ENCODE measurements around the gene TGFBRAP1.
A peak's percentile ranks its signal among the peaks of the same experiment; 100 is the strongest.

Gene TGFBRAP1

DNA sequence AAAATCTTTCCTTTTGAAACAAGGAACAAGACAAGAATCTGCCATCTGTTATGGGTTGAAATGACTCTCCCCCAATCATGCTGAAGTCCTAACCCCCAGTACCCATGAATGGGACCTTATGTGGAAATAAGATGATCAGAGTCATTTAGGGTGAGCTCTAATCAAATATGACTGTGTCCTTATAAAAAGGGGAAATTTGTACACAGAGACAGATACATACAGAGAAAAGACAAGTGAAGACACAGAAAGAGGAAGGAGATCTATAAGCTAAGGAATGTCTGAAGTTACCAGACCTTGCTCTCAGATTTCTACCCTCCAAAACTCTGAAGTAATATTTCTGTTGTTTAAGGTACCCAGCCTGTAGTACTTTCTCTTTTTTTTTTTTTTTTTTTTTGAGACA, 15.7 kb downstream of the TGFBRAP1 start:
- DNase-seq, result no peak

DNA sequence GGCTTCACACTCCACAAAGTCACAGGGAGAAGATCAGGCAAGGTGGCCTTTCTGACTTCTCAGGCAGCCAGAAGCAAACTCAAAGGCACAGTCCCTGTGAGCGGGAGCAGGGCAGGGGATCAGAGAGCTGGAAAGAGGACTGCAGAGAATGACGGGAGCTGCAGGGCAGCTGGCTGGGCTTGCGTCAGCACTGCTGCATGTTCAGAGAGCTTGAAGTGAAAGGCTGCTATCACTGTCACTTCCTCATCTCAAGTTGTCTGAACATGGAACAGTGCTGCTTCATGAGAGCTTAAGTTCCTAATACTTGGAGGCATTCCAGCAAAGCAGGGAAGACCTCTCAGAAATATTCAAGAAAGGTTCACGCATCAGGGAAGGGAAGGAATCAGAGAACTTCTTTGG, 20.4 kb downstream of the TGFBRAP1 start:
- no peak for DNase-seq

DNA sequence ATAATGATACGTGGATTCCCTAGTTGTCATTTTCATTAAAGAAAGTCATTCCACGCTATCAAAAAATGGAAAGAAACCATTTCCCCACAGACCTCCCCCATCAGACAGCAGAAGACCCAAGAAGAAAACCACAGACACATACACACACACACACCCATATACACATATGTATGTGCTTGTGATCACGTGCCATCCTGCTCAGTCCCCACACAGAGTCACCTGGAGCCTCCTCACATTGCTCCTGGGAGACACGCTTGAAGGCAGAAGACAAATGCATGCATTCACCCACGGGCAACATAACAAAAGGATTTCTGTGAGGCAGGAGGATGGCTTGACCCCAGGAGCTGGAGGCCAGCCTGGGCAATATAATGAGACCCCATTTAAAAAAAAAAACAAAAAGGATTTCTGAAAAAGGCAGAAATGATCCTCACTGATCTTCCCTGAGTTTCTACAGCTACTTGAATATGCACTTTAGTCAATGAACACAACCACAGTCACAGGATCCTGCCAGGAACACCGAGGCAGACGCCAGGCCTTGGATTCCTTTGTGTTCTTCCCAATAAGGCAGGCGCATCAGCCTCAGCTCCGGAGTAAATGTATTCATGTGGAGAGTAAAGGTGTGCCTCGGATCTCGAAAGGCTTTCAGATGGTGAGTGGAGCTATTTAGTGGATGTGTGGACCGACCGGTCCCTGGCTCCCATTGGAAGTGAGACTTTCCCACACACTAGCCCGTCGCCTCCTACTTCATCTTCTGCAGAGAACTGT, 21.0 kb downstream of the TGFBRAP1 start:
- DNase-seq, result peak in 1 of 3 experiments; percentile 17

DNA sequence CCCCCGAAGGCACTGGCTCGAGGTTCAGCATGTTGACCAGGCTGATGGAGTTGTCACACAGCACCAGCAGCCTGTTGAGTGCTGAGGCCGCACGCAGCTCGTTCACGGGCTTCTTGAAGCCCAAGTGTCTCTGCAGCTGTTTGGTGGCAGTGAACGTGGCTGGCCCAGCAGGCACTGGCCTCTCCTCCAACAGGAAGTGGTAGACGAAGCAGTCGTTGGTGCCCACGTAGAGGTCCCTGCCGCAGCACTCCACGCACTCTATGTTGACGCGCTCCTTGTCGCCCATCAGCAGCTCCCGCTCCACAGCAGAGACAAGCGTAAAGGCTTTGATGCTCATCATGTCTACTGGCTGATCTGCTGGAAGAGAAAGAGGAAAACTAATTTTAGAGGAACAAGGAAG, 21.6 kb downstream of the TGFBRAP1 start:
- DNase-seq, result no peak

DNA sequence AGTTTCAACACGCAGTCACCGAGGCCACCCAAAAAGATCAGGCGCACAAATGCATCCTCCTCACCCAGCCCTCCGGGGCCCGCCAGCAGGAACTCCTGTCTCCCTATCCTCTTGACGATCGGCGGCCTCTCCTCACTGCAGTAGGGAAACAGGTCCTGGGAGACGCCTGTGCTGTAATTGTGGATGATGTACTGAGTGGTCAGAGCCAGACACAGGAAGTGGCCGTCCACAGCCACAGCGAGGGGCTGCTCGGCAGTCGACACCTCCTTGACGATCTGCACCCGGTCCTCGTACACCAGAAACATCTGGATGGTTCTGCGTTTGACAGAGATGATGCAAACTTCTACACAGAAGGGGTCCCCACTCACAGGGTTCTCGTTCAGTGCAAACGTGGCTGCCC, 22.0 kb downstream of the TGFBRAP1 start:
- DNase-seq, result no peak

DNA sequence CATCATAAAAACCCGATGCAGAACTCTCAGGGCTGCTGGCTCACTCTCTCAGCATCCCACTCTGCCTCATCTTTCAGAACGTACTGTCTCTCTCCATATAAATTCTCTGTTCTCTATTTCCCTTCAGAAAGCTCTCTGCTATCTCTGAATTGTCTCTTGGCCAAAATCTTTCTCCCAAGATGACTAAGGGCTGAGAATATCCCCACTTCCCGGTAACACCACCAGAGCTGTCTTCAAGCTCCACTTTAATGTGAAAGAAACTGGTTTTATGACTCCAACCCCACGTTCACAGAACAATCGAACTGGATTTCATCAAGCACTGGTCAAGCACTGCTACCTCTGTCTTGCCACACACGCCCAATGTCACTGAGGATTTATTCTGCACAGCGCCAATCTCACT, 22.4 kb downstream of the TGFBRAP1 start:
- DNase-seq, result no peak

DNA sequence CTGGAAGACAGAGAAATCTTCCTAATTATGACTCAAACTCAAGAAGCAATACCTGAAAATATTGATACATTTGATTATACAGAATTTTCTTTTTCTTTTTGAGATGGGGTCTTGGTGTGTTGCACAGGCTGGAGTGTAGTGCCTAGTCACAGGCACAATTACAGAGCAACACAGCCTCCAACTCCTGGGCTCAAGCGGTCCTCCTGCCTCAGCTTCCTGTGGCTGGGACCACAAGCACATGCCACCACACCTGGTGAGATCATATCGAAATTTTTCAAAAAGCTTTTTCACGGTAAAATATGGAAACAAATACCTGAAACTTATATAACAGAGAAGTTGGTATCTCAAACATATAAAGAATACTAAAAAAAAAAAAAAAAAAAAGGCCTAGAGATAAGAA, 27.9 kb downstream of the TGFBRAP1 start:
- DNase-seq, result no peak

DNA sequence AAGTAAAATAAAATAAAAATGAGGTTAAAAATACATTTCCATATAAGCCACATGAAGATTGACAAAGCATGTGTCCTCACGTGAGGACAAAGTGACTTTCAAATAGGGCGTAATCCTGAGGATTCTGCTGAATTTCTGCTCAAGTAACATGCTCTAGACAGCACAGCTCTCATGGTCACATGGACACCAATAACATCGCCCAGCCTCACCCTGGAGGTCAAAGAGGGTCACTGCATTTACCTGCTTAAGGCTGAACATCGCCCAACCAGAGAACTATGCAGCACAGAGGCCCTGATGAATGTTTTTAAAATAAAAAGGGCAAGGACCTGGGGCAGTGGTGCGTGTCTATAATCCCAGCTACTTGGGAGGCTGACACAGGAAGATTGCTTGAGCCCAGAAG, 30.2 kb downstream of the TGFBRAP1 start:
- DNase-seq, result no peak

DNA sequence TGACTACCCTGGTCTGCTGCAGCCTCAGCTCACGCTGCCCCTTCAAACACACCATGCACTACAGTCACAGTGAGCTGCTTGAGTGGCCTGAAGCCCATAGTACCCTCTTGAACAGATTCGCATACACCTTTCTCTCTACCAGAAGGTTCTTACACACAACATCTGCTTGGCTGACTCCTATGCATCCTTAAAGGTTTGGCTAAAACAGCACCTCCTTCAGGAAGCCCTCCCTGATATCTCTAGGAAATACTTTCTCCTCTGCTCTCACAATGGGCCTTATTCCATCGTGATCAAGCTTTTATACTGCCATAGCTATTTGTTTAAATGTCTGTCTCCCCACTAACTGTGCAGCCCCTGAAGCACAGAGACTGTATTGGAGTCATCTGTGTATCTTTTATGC, 31.5 kb downstream of the TGFBRAP1 start:
- no peak for DNase-seq

DNA sequence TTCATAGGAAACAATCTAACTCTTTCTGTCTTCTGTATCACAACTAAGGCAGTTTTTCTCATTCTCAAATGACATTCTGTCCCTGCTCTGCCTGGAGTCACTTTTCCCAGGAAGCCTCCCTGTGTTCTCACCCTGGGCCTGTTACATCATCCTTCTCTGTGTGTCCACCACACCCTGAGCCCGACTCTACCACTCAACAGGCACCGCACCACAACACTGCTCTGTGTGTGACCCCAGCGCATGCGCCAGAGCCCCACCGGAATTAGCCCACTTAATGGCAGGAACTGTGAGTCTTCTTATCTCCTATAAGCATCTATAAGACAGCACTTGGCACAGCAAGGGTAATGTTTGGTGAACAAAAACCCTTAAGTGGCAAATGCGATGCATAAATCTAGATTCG, 32.3 kb downstream of the TGFBRAP1 start:
- no peak for DNase-seq

DNA sequence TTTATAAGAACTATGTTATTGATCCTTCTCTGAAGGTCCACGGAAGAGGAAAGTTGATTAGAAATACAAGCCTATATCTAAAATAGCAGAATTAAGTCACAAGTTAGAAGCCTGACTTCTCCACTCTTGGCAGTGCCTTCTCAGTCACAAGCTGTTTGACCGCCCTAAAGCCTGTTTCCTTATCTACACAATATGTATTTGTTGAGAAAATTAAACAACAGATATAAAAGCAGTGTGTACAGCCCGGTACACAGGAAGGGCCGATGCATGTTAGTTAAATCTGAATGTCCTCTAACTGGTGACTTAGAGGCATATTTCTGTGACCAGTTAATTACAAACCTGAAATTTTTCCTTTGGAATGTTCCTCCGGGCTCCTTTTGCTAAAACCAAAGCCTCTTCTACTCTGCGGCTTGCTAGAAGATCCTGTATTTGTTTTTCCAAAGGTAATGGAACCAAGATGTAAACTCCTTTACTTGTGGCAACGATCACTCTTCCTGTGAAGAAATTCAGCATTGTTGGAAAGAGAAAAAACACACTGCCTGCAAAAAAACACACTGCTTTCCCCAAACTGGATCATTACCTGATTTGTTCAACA, 33.4 kb downstream of the TGFBRAP1 start:
- no peak for DNase-seq

DNA sequence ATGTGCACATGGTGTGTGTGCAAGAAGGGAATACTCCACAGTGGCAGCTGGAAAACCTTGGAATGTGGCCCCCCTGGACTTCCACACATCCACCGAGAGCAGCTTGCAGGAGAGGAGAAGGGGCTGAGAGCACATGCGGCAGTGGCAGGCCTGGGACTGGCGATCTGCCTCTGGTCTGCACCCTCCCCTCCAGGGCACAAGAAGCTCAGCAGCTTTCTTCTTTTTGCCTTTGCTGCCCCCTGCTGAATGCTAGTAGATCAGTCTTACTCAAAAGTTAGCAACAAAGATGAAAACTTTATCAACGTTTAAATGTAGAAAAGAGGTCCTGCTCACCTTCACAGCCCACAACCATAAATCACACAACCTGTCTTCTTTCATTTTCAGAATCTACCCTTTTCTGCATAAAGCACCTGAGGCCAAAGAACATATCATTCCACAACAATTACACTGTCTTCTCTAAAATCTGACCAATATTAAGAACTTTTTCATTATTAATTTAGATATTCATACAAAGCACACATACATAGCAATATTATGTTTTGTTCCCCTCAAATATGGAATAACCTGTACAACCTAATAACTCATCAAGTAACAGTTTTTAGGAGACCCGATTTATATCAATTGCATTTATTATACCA, 34.6 kb downstream of the TGFBRAP1 start:
- peak in 1 of 3 experiments; percentile 48 for DNase-seq

DNA sequence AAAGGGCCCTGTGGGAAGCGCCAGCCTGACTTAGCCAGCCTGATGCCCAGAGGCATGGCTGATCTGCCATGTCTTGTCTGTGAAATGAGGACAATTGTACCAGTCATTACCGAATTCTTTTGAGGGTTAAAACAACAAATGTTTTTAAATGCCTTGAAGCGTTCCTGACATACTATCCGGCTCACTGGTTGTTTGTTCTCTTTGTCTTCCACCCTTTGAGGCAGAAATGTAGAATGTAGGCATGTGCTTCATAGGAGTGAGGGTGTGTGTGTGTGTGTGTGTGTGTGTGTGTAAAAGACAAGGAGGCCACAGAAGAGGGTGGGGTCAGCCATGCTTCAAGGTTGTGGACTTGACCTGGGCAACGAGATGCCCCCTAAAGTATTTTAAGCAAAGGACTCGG, 35.5 kb downstream of the TGFBRAP1 start:
- no peak for DNase-seq

DNA sequence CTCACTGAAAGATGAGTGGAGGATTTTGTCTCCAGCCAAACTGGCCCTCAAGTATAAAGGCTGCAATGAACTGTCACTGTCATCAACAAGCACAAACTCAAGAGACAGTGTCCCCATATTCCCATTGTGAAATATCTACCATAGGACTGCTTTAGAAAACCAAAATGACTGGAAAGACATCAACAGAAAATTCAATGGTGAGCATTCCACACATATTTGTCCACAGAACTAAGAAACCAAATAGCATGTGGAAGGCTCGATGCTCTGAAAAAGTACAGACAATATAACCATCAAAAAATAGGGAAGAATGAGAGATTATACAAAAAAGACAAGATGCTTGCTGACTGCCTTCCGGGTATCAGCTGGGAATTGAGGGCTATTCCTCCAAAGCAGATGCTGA, 37.6 kb downstream of the TGFBRAP1 start:
- no peak for DNase-seq

DNA sequence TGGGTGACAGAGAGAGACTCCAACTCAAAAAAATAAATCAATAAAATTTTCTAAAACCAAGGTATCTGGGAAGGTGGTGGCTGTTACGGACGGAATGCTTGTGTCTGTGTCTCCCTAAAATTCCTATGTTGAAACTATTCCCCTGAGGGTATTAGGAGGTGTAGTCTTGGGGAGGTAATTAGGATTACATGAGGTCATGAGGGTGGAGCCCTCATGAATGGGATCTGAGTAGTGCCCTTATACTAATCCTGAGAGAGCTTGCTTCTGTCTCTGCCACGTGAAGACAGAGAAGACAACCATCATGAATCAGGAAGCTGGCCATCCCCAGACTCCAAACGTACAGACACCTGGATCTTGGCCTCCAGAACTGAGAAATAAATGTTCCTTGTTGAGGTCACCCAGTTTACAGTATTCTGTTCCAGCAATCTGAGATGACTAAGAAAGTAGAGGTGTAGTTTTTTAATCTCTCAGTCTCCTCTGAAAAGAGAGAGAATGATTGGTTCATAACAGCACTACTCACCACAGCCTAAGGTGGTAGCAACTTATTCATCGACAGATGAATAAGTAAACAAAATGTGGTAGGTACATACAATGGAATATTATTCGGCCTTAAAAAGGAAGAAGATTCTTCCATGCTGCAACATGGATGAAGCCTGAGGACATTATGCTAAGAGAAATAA, 38.4 kb downstream of the TGFBRAP1 start:
- DNase-seq, result no peak

DNA sequence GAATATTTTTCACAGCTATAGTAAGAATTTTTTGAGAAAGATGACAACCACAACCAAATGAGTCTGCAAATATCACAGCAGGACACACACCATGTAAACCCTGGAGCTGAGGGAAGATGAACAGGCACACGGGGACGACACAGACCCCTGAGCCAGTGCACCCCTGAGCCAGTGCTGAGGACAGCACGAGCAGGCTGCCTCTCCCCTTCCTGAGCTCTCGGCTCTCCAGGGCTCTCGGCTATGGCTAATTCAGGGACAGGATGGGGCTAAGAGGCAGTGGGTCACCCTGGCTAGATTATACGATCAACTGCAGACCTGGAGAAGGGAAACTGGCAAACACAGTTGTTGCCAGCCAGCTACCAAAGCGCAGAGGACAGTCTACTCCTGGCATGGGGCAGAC, 41.4 kb downstream of the TGFBRAP1 start:
- DNase-seq, result no peak

DNA sequence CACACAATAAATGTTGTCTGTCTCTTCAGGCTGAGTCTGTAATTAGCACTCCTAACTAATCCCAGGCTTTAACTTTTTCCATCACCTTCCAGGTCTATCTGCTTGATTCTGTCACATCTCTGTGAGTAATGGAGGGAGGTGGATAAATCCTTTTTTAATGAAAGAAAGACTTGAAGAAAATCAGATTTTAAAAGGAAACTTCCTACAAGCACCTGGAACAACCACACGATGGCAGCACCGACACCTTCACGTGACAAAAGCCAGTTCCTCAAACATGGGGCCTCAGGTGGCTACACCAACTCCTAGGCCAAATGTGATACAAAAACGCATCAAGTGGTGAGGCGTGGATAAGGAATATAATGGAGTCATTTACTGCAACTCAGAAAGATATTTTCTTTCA, 41.8 kb downstream of the TGFBRAP1 start:
- peak in 1 of 3 experiments; percentile 44 for DNase-seq

DNA sequence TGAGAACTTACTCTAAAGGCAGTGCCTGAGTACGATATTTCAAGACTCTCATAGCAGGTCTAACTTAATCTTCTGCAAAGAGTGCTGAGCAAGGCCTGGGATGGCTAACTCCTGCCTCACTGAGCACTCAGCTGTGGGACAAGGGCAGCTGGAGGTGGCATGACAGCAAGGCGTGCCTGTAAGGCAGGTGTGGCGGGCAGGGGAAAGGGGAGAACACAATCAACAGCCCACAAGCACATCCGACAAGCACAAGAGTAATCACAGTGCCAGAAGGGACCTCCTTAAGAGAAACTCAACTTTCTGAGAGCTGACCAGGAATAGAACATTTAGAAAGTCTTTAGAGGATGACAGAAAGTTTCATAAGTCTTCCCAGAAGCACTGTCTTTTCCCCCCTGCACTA, 46.0 kb downstream of the TGFBRAP1 start:
- DNase-seq, result no peak

DNA sequence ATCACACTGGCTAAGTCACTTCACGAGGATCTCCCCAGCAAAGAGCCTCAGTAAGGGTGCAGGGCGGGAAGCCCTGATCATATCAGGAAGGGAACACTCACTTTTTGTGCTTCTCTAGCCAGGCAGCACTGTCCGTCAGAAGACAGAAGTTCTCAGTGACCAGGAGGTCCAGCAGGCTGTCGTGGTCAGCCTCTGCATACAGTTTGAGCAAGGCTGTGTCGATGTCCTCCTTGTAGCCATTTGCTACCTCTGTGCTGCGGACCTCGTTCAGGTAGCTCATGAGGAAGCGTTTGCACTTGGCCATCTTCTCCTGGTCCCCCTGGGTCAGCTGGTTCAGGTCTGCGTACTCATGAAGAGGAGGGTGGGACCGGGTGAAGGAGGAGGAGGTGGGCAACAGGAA, 49.3 kb downstream of the TGFBRAP1 start:
- no peak for DNase-seq

DNA sequence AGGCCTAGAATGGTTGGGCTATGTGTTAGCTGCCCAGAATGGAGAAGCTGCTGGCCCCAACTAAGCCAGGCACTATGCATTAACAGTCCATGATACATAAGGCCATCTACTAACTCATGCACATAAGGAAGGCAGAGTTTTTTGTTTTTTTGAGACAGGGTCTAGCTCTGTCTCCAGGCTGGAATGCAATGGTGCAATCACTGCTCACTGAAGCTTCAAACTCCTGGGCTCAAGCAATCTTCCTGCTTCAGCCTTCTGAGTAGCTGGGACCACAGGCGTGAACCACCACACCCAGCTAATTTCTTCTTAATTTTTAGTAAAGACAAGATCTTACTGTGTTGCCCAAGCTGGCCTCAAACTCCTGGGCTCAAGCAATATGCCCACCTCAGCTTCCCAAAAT, 50.4 kb downstream of the TGFBRAP1 start:
- DNase-seq, result no peak

DNA sequence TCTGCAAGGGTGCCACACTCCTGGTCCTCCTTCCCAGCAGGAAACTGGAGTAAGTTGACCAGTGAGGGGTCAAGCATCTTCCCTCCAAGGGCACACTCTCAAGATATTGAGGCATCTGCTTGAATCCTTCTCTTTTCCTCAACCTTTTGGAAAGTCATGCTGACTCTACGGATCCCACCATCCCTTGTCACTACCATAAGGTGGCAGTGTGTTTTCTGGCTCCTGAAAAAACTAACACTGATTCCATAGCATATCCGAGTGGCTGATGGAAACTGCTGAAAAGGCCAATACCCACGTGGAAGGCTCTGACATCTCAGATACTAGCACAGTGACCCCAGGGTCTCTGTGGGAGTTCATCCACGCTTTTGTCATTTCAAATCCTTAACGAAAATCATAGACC, 50.9 kb downstream of the TGFBRAP1 start:
- DNase-seq, result no peak

DNA sequence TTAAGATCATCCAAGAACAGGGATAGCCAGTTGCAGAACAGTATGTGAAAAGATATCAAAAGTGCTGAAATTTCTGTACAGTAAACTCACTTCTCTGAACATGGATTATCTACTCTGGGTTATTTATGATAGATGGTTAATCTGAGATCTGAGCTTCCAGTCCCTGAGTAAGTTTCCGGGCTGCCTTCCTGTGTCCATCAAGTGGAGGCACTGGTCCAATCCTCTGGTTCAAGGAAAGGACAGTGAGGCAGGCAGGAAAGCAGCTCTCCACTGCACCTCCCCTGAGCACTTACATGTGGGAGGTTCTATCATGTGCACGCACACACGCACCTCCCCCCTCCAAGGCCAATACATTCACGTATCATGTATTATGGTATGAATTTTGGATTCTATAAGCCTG, 55.5 kb downstream of the TGFBRAP1 start:
- no peak for DNase-seq

DNA sequence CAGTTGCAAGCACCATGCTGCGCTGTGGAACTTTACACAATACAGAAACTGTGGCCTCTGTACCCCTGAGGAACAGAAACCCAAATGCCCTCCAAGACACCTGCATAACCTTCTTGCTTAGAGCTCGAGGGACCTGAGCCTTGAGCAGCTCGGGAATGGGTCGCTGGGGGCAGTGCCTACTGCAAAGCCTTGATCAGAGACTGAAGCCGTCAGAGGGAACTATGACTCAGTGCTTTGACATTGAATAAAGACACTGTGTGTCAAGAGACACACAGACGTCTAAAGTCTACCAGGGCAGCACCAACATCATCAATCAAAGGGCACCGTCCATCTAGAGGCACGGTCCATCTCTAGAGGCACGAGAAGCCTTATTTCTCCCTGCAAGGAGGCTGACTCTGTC, 57.4 kb downstream of the TGFBRAP1 start:
- DNase-seq, result no peak
